ENCODE data around the gene GCLC. TPM values are rescaled to one million over a fixed set of nuclear protein-coding genes. Genes with fewer than 3 reads are reported as not detected.

Gene GCLC
- total RNA-seq, 1 donor from 2014 or later: 31.6 TPM

DNA sequence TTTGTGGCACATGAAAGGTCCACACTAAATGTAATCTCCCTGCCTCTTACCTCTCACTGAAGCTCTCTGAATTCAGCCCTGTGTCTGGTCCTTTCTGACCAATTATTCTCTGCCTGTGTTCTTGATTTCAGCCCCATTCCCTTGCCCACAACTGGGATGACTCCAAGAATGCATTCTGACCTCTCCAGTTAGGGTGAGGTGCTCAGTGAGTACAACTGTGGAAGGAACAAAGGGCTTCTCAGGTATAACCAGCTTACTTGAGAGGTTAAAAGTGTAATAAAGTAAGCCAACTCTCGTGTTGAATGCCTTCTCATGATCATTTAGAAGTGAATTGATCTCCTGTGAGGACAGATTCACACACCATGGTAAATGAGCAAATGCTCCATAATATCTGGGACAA is 88.1 kb downstream of the GCLC start:
- FAIRE-seq (no peak), DNase-seq (ENCODE audit: low read depth) (no peak)
- no peaks in the 10 kb centered on the region for H3K79me2 ChIP-seq (ENCODE audit: insufficient read depth, low read length)
- H3K9me3 Mint-ChIP-seq (ENCODE audit: unreplicated experiment): peaks cover 6% of the 10 kb centered on the region
- no peak overlapping the region for H3K4me2 ChIP-seq (ENCODE audit: low read length)
- H3K36me3 Mint-ChIP-seq (ENCODE audit: low read depth, unreplicated experiment): no peaks in the 10 kb centered on the region
- TF ChIP-seq CTCF (IDR thresholded peaks at IDR 0.05; ENCODE audit: insufficient read depth, low read depth, low read length) (no peak), EZH2 (IDR thresholded peaks at IDR 0.05; ENCODE audit: insufficient read depth, low read length) (no peak)
- no peaks in the 10 kb centered on the region for H3K4me1 ChIP-seq (ENCODE audit: insufficient read depth, low read length)
- no peak overlapping the region for H3K4me3 ChIP-seq (ENCODE audit: insufficient read depth, low read depth, low read length)
- H2AFZ ChIP-seq (ENCODE audit: low read depth, low read length): no peak overlapping the region
- no peak overlapping the region for H3K9ac ChIP-seq (ENCODE audit: low read length)
- no peaks in the 10 kb centered on the region for H3K36me3 ChIP-seq (ENCODE audit: insufficient read depth, low read length)
- no peak overlapping the region for H3K27ac Mint-ChIP-seq (ENCODE audit: unreplicated experiment)
- H3K9me3 ChIP-seq (ENCODE audit: insufficient read depth, low read depth, low read length): no peaks in the 10 kb centered on the region
- H3K27me3 ChIP-seq (ENCODE audit: insufficient read depth, low read length): peaks cover 2% of the 10 kb centered on the region
- H3K27me3 Mint-ChIP-seq (ENCODE audit: low read depth, unreplicated experiment): peaks cover 7% of the 10 kb centered on the region
- H3K4me1 Mint-ChIP-seq (ENCODE audit: low read depth, unreplicated experiment): no peaks in the 10 kb centered on the region
- H3K4me3 Mint-ChIP-seq (ENCODE audit: unreplicated experiment): no peak overlapping the region
- H3K27ac ChIP-seq (ENCODE audit: low read depth, low read length): no peak overlapping the region
- H4K20me1 ChIP-seq (ENCODE audit: insufficient read depth, low read length): no peaks in the 10 kb centered on the region

GRCh38 chr6:53455678-53456077 is 89.2 kb downstream of the GCLC start:
- H3K79me2 ChIP-seq (ENCODE audit: insufficient read depth, low read length): no peaks in the 10 kb centered on the region
- H3K4me1 ChIP-seq (ENCODE audit: insufficient read depth, low read length): no peaks in the 10 kb centered on the region
- no peaks in the 10 kb centered on the region for H3K9me3 ChIP-seq (ENCODE audit: insufficient read depth, low read depth, low read length)
- no peak overlapping the region for H3K4me2 ChIP-seq (ENCODE audit: low read length)
- no peak for FAIRE-seq
- H3K9ac ChIP-seq (ENCODE audit: low read length): no peak overlapping the region
- H3K4me3 ChIP-seq (ENCODE audit: insufficient read depth, low read depth, low read length): no peak overlapping the region
- DNase-seq (ENCODE audit: low read depth): no peak
- no peak for TF ChIP-seq CTCF (IDR thresholded peaks at IDR 0.05; ENCODE audit: insufficient read depth, low read depth, low read length)
- Mint-ChIP-seq H3K27me3 (ENCODE audit: low read depth, unreplicated experiment) (peaks cover 5% of the 10 kb centered on the region), H3K4me1 (ENCODE audit: low read depth, unreplicated experiment) (no peaks in the 10 kb centered on the region), H3K9me3 (ENCODE audit: unreplicated experiment) (peaks cover 10% of the 10 kb centered on the region), H3K36me3 (ENCODE audit: low read depth, unreplicated experiment) (no peaks in the 10 kb centered on the region), H3K4me3 (ENCODE audit: unreplicated experiment) (no peak overlapping the region), H3K27ac (ENCODE audit: unreplicated experiment) (no peak overlapping the region)
- no peaks in the 10 kb centered on the region for H3K36me3 ChIP-seq (ENCODE audit: insufficient read depth, low read length)
- no peaks in the 10 kb centered on the region for H4K20me1 ChIP-seq (ENCODE audit: insufficient read depth, low read length)
- H2AFZ ChIP-seq (ENCODE audit: low read depth, low read length): no peak overlapping the region
- H3K27ac ChIP-seq (ENCODE audit: low read depth, low read length): no peak overlapping the region
- peaks cover 2% of the 10 kb centered on the region for H3K27me3 ChIP-seq (ENCODE audit: insufficient read depth, low read length)

DNA sequence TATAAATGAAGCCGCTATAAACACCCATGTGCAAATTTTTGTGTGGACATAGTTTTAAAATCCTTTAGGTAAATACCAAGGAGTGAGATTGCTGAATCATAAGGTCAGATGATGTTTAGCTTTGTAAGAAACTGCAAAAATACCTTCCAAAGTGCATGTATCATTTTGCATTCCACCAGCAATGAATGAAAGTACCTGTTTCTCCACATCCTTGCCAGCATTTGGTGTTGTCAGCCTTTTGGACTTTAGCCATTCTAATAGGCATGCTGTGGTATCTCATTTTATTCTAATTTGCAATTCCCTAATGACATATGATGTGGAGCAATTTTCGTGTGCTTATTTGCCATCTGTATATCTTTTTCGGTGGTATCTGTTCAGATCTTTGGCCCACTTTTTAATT is 93.7 kb downstream of the GCLC start:
- H2AFZ ChIP-seq (ENCODE audit: low read depth, low read length): no peak overlapping the region
- DNase-seq (ENCODE audit: low read depth): no peak
- no peak overlapping the region for H3K4me3 ChIP-seq (ENCODE audit: insufficient read depth, low read depth, low read length)
- Mint-ChIP-seq H3K9me3 (ENCODE audit: unreplicated experiment) (peaks cover 17% of the 10 kb centered on the region), H3K4me1 (ENCODE audit: low read depth, unreplicated experiment) (no peaks in the 10 kb centered on the region), H3K27me3 (ENCODE audit: low read depth, unreplicated experiment) (no peaks in the 10 kb centered on the region), H3K27ac (ENCODE audit: unreplicated experiment) (no peak overlapping the region), H3K4me3 (ENCODE audit: unreplicated experiment) (no peak overlapping the region), H3K36me3 (ENCODE audit: low read depth, unreplicated experiment) (no peaks in the 10 kb centered on the region)
- no peak overlapping the region for H3K9ac ChIP-seq (ENCODE audit: low read length)
- H3K4me1 ChIP-seq (ENCODE audit: insufficient read depth, low read length): no peaks in the 10 kb centered on the region
- no peak for FAIRE-seq
- H3K9me3 ChIP-seq (ENCODE audit: insufficient read depth, low read depth, low read length): no peaks in the 10 kb centered on the region
- no peaks in the 10 kb centered on the region for H4K20me1 ChIP-seq (ENCODE audit: insufficient read depth, low read length)
- H3K27ac ChIP-seq (ENCODE audit: low read depth, low read length): no peak overlapping the region
- H3K79me2 ChIP-seq (ENCODE audit: insufficient read depth, low read length): no peaks in the 10 kb centered on the region
- no peaks in the 10 kb centered on the region for H3K36me3 ChIP-seq (ENCODE audit: insufficient read depth, low read length)
- no peaks in the 10 kb centered on the region for H3K27me3 ChIP-seq (ENCODE audit: insufficient read depth, low read length)
- TF ChIP-seq EZH2 (IDR thresholded peaks at IDR 0.05; ENCODE audit: insufficient read depth, low read length): no peak
- no peak for TF ChIP-seq CTCF (IDR thresholded peaks at IDR 0.05; ENCODE audit: insufficient read depth, low read depth, low read length)
- no peak overlapping the region for H3K4me2 ChIP-seq (ENCODE audit: low read length)
